Stimulated activated CD4-positive, alpha-beta T cell treated with anti-CD3 and anti-CD28 coated beads, Interleukin-2, amount 100 ng/mL, for 24 hours (primary cell): Measurements from ENCODE around the gene ACE2.

Experiments
- DNase-seq, 2 donors: peaks; one replicate each; pipeline ENCODE4 v3.0.0-alpha.2; 2020

The ACE2 gene

DNA sequence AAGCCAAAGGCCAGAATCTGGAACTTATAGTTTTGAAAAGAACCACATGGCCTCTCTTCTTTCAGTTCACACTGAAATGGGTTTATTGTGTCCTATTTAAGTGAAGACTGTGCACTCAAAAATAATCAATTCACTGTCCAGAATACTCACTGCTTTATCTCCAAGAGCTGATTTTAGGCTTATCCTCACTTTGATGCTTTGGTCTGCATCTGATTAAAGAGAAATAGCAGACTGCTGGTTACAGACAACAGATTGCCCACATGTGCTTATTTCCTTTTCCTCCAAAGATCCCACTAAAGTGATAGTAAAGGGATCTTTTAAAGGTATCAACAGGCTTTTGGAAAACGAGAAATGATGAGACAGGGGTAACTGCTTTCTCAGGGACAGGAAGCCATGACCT, 30.6 kb downstream of the ACE2 start:
- no peak for DNase-seq

DNA sequence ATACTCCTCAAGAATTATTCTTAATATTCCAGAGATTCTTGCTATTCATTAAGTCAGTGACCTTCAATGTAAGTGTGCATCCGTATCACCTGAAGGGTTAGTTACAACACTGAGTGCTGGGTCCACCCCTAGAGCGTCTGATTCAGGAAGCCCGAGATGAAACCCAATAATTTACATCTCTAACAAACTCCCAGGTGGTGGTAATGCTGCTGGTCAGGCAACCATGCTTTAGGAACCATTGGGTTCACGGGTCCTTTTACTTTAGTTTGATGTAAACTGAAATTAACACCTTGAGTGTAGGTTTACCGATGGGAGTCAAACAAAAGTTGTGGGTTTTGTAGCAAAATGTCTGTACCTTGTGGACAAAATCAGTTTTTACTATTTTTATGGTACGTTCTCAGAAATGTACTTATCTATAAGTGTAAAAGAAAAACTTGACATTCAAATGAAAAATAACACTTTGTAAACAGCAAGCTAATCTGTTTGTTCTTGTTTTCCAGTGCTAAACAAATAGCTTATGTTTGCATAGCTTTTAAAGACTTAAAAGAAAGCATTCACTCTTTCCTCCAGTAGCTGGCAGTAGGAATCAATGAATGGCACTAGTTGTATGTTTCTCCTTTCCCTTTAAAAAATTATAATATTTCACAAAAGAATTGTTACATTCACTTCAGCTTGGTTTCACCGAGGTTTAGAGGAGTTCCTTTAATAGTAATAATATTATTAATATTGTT, 32.7 kb downstream of the ACE2 start:
- DNase-seq, result no peak

DNA sequence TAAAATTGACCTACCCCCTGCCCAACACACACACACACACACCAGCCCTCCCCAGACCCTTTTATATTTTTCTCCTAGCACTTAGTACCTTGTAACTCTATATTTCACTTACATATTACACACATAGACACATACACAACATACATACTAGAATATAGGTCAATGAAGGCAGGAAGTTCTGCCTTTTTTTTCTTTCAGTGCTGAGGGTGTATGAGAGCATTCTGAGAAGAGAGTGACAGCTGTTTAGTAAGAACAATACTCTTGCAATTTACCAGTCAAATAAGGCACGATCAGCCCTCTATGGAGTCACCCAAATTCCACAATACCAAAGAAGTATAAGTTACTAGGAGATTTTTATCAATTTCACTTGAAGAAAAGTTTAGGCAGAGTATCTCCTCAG, 33.5 kb downstream of the ACE2 start:
- DNase-seq, result no peak

DNA sequence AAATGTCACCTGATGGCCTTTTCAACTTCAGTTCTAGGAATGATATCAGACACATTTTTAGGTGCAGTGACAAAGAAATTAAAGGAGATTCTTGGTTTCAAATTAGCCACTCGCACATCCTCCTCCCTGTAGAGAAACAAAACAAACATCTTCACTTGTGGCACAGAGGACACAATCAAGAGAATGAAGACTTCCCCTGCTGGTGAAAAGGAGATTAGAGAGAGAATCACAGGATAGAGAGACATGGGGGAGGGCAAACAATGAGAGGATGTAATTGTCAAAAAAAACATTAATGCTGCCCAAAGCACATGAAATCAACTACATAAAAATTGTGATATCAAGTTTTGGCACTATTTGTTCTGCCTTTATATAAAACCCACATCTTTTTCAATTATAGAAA, 34.5 kb downstream of the ACE2 start:
- DNase-seq, result no peak

- DNase-seq, result peak; percentile 18 to 20
These were observed 35.7 kb downstream of the ACE2 start for GRCh38 chrX:15564981-15565579.

GRCh38 chrX:15563056-15563455, 37.7 kb downstream of the ACE2 start:
- no peak for DNase-seq

DNA sequence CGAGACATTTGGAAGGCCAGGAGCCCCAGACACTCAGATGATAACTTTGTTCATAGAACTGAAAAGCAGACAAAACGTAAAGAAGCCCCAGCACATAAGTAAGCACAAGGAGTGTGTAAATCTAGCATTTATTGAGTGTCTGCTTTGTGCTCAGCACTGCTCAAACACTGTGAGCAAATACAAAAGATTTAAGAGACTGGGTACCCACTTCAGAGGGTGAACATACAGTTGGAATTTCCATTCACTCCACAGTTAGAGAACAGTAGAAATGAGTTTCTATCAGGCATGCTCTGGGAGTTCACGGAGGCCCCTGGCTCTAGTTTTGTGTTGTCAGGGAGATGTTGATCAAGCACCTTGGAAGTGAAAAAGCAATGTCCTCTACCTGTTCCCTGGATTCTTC, 39.8 kb downstream of the ACE2 start:
- no peak for DNase-seq

DNA sequence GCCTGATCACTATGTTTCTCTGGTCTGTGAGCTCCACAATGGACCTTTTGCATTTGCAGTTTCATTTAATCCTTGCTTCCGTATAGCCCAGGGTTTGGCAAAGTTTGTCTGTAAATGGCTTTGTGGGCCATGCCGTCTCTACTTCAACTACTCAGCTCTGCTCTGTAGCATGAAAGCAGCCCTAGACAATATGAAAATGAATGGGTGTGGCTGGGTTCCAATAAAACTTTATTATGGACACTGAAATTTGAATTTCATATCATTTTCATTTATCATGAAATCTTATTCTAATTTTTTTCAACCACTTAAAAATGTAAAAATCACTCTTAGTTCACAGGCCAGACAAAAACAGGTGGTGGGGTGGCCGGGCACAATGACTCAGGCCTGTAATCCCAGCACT, 41.5 kb downstream of the ACE2 start:
- no peak for DNase-seq

DNA sequence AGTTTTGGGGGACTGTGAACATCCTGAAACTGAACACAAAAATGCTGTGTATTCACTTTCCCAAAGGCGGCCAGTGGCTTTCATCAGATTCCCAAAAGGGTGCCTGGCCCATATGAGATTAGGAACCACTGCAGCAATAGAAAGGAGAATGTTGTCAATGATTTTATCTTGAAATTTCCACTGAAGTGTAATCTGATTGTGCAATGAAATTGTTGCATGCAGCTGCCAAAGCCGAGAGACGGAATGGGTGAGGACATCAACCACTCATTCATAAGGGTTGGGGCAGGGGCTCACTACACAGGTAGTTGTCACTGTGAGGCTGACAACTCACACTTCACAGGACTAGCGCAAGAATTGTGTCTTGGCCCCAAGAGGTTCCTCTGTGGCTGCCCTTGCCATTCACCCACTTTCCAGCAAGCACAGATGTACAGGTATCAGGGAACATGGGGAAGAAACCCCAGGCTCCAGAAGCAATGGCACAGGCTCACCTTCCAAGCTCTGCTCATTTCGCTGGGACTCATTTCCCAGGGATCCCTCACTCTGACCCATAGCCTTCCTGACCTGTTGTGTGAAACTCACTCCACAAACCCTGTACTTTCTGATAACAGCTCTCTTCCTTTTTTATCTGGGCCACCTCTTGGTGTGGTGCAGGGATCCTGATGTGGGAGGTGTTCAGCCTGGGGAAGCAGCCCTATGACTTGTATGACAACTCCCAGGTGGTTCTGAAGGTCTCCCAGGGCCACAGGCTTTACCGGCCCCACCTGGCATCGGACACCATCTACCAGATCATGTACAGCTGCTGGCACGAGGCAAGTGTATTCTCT, 51.4 kb downstream of the ACE2 start:
- DNase-seq, result no peak

DNA sequence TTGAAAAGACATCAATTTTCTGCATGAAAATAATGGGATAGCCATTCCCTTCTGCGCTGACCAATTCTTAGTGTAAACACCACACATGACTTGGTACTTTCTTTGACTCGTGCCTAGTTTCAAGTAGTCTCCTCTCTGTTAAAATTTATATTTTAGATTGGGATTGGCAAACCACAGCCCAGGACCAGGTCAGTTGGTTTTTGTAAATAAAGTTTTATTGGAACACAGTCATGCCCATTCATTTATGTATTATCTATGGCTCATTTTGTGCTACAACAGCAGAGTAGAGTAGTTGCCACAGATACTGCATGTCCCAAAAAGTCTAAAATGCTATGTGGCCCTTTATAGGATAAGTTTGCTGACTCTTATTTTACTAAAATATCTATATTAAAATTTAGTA, 53.4 kb downstream of the ACE2 start:
- DNase-seq, result no peak

DNA sequence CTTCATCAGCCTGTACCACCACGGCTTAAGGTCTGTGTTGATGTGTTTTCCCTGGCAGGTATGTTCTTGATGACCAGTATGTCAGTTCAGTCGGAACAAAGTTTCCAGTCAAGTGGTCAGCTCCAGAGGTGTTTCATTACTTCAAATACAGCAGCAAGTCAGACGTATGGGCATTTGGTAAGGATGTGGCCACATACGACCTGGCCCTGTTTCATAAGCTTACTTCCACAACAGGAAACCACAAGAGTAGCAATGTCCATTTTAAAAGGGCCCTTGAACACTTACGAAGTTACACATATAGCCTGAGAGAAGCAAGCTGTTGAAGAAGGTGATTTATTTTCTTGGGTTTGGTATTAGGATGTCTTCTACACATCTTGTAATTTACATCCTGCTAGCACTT, 54.0 kb downstream of the ACE2 start:
- no peak for DNase-seq

- no peak for DNase-seq
These were observed 70.4 kb downstream of the ACE2 start for GRCh38 chrX:15530318-15530717.

DNA sequence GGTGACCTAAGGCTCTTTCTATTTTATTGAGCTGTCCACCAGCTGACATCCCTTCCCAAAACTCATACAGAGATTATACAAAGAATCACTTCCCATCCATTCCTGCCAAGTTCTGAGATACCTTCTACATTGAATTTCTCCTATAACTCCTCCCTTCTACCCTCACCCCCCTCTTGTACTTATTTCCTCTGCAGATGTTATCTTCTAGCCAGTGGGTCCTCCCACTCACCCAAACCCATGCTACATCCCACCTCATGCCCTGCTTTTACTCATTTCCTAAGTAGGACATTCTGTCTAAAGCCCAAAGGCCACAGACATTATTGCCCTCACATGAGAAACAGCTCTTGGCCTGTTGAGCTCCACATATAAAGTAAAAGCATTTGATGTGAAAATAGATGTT, 71.6 kb downstream of the ACE2 start:
- DNase-seq, result no peak

- DNase-seq, result no peak
These were observed 74.9 kb downstream of the ACE2 start for GRCh38 chrX:15525664-15526416.

DNA sequence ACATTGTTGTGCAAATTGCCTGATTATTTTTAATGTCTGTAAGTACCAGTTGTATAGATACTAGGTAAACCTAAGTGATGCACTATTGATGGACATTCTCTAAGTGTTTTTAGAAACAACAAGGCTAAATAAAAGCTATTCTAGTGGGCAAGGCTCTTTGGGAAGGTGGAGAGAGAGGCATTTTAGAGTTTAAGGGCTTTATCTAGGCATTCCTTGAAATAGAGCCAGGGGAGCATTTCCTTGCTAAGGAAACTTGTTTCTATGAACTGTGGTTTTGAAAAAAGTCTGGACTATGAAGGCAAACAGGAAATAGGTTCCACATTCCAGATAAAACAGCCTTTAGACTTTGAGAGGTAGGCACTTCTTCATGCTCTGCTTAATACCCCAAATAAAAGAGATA, 76.3 kb downstream of the ACE2 start:
- DNase-seq, result no peak

DNA sequence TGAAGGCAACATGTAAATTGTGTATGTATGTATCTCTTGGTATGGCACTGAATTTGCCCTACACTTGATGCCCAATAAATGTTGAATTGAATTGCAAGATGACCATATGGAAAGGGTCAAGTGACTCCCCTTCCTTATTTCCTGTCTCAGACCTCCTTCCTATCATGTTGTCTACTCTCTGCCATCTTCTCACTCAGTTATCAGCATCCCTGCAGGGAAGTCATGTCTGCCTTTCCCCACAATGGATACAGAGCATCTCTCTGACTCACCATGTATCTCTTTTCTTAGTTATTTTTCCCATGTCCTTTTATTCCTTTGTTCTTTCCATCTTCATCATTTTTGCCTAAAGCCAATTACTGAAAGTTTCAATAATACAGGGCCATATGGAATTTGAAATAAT, 77.7 kb downstream of the ACE2 start:
- no peak for DNase-seq

DNA sequence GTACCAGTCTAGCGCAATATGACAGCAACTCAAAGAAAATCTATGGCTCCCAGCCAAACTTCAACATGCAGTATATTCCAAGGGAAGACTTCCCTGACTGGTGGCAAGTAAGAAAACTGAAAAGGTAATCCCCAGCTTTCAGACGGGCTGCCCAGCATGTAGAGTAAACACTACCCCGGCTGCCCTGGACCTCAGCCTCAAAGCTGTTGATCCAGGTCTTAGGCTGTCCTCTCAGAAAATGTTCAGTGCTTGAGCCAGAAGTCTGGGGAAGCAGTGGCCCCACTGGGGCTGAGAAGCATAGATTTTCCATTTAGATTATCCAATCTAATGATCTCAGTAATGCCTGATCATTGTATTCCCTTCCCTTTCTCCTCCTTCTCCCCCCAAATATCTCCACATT, 78.3 kb downstream of the ACE2 start:
- DNase-seq, result no peak

GRCh38 chrX:15515931-15516330, 84.8 kb downstream of the ACE2 start:
- no peak for DNase-seq

GRCh38 chrX:15514279-15514678, 86.5 kb downstream of the ACE2 start:
- DNase-seq, result no peak

GRCh38 chrX:15512401-15512965, 88.3 kb downstream of the ACE2 start:
- no peak for DNase-seq

DNA sequence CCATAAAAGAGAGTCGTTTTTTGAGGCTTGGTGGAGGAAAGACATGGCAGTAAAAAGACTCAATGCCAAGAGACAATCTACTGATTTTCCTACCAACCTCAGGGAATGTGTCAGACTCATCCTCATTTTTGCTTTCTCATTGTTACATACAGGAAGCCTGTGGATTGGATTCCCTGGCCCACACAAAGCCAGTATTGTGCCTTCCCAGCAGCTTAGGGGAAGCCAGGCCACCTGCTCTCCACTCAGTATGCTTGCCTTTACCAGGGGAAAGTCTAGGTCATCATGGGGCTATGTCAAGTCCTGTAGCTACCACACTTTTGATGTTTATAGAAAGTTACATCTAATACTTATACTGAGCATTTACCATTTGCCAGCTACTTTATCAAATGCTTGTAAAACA, 89.2 kb downstream of the ACE2 start:
- no peak for DNase-seq
